Nephron progenitor cell (in vitro differentiated cells): ENCODE data around the gene TRAF3.

Experiments
- DNase-seq: peaks from one replicate; pipeline ENCODE4 v3.0.0; 2021
- H3K27ac Mint-ChIP-seq: 2 replicates; pipeline ENCODE4 v1.8.0; 2021; ENCODE audit warnings: mild to moderate bottlenecking, moderate library complexity, mixed read lengths
- H3K27me3 Mint-ChIP-seq: 2 replicates; pipeline ENCODE4 v1.8.0; 2021; ENCODE audit warnings: mild to moderate bottlenecking, low read depth, mixed read lengths; ENCODE audit not compliant: poor library complexity
- H3K36me3 Mint-ChIP-seq: 2 replicates; pipeline ENCODE4 v1.8.0; 2021; ENCODE audit warnings: low read depth, mixed read lengths
- H3K4me1 Mint-ChIP-seq: 2 replicates; pipeline ENCODE4 v1.8.0; 2021; ENCODE audit warnings: mixed read lengths
- H3K4me3 Mint-ChIP-seq: 2 replicates; pipeline ENCODE4 v1.8.0; 2021; ENCODE audit warnings: mild to moderate bottlenecking, moderate library complexity, mixed read lengths
- H3K9me3 Mint-ChIP-seq: 2 replicates; pipeline ENCODE4 v1.8.0; 2021; ENCODE audit warnings: mild to moderate bottlenecking, moderate library complexity, mixed read lengths
- CTCF ChIP-seq: fragments of 200-600 bp; sonication (generic); IDR thresholded peaks from 2 replicates; pipeline ENCODE4 v1.5.0; 2021; ENCODE audit warnings: antibody characterized with exemption

The TRAF3 gene

GRCh38 chr14:102900631-102901571, 123.7 kb downstream of the TRAF3 start:
- no peak for TF ChIP-seq CTCF
- Mint-ChIP-seq H3K4me1 (peaks cover 27% of the 10 kb centered on the region), H3K9me3 (peaks cover 8% of the 10 kb centered on the region), H3K27ac (peak overlapping the region; percentile 72), H3K4me3 (no peak overlapping the region), H3K27me3 (peaks cover 7% of the 10 kb centered on the region), H3K36me3 (peaks cover 47% of the 10 kb centered on the region)
- DNase-seq = no peak

- no peak for DNase-seq
- Mint-ChIP-seq H3K4me3 (no peak overlapping the region), H3K4me1 (peaks cover 27% of the 10 kb centered on the region), H3K9me3 (peaks cover 14% of the 10 kb centered on the region), H3K27ac (peak overlapping the region; percentile 72), H3K27me3 (peaks cover 7% of the 10 kb centered on the region), H3K36me3 (peaks cover 51% of the 10 kb centered on the region)
- no peak for TF ChIP-seq CTCF
Observed at GRCh38 chr14:102901633-102902032, 124.4 kb downstream of the TRAF3 start.

- no peak for DNase-seq
- H3K36me3 Mint-ChIP-seq = peaks cover 55% of the 10 kb centered on the region
- H3K4me3 Mint-ChIP-seq = no peak overlapping the region
- TF ChIP-seq CTCF = no peak
- peaks cover 7% of the 10 kb centered on the region for H3K27me3 Mint-ChIP-seq
- H3K4me1 Mint-ChIP-seq = peaks cover 27% of the 10 kb centered on the region
- H3K27ac Mint-ChIP-seq = no peak overlapping the region
- peaks cover 15% of the 10 kb centered on the region for H3K9me3 Mint-ChIP-seq
Observed at GRCh38 chr14:102902086-102902485, 124.8 kb downstream of the TRAF3 start.

- H3K4me3 Mint-ChIP-seq = no peak overlapping the region
- H3K27me3 Mint-ChIP-seq = peaks cover 4% of the 10 kb centered on the region
- H3K27ac Mint-ChIP-seq = peak overlapping the region; percentile 87
- H3K36me3 Mint-ChIP-seq = peaks cover 58% of the 10 kb centered on the region
- no peak for DNase-seq
- H3K4me1 Mint-ChIP-seq = peaks cover 28% of the 10 kb centered on the region
- H3K9me3 Mint-ChIP-seq = peaks cover 17% of the 10 kb centered on the region
- no peak for TF ChIP-seq CTCF
Observed at GRCh38 chr14:102902523-102903247, 125.4 kb downstream of the TRAF3 start.

- no peak for DNase-seq
- H3K27ac Mint-ChIP-seq = peak overlapping the region; percentile 87
- TF ChIP-seq CTCF = no peak
- no peak overlapping the region for H3K4me3 Mint-ChIP-seq
- peaks cover 59% of the 10 kb centered on the region for H3K36me3 Mint-ChIP-seq
- H3K9me3 Mint-ChIP-seq = peaks cover 21% of the 10 kb centered on the region
- peaks cover 33% of the 10 kb centered on the region for H3K4me1 Mint-ChIP-seq
- peaks cover 4% of the 10 kb centered on the region for H3K27me3 Mint-ChIP-seq
Observed at GRCh38 chr14:102903248-102903888, 126.1 kb downstream of the TRAF3 start.
